ENCODE measurements around the gene PPP1R13L. TPM values are rescaled to one million over a fixed set of nuclear protein-coding genes. Genes with fewer than 3 reads are reported as not detected.

Gene PPP1R13L
- total RNA-seq, 1 donor from 2014 or later = 111 TPM

DNA sequence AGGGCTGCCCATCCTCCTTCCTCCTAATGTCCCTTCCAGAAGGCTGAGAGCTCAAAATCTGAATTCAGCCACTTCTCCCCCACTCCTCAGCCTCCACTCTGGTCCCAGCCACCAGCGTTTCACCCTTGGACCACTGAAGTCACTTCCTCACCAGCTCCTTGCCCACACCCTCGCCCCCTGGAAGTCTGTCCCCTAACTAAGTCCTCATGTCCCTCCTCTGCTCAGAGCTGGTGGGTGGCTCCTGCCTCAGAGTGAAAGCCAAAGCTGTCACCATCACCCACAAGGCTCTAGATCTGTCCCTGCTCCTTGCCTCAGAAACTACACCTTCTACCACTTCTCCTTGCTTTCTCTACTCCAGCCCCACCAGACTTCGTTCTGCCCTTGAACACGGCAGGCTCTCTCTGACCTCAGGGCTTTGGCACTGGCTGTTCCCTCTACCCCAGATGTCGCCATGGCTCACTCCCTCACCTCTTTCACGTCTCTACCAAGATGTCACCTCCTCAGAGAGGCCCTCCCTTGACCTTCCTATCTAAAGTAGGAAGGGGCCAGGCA is 17.2 kb upstream of the PPP1R13L start:
- Histone ChIP-seq H3K9me3 (no peaks in the 10 kb centered on the region), H3K4me1 (peaks cover 20% of the 10 kb centered on the region), H3K27me3 (no peaks in the 10 kb centered on the region), H3K36me3 (peaks cover 0 to 21% of the 10 kb centered on the region in 2 donors), H3K27ac (no peak overlapping the region), H3K4me3 (no peak overlapping the region)
- DNase-seq (ENCODE audit: extremely low spot score in 2 of 2) = no peak
- TF ChIP-seq, protein P1, sequence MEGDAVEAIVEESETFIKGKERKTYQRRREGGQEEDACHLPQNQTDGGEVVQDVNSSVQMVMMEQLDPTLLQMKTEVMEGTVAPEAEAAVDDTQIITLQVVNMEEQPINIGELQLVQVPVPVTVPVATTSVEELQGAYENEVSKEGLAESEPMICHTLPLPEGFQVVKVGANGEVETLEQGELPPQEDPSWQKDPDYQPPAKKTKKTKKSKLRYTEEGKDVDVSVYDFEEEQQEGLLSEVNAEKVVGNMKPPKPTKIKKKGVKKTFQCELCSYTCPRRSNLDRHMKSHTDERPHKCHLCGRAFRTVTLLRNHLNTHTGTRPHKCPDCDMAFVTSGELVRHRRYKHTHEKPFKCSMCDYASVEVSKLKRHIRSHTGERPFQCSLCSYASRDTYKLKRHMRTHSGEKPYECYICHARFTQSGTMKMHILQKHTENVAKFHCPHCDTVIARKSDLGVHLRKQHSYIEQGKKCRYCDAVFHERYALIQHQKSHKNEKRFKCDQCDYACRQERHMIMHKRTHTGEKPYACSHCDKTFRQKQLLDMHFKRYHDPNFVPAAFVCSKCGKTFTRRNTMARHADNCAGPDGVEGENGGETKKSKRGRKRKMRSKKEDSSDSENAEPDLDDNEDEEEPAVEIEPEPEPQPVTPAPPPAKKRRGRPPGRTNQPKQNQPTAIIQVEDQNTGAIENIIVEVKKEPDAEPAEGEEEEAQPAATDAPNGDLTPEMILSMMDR (IDR thresholded peaks at IDR 0.05) = no peak
- TF ChIP-seq POLR2AphosphoS5 (IDR thresholded peaks at IDR 0.05; ENCODE audit: insufficient read depth in 1 of 2, low read depth in 1 of 2) = no peak
- no peak for TF ChIP-seq POLR2A (IDR thresholded peaks at IDR 0.05)
- intact Hi-C loops (cut with DNase I) = no loop called here

DNA sequence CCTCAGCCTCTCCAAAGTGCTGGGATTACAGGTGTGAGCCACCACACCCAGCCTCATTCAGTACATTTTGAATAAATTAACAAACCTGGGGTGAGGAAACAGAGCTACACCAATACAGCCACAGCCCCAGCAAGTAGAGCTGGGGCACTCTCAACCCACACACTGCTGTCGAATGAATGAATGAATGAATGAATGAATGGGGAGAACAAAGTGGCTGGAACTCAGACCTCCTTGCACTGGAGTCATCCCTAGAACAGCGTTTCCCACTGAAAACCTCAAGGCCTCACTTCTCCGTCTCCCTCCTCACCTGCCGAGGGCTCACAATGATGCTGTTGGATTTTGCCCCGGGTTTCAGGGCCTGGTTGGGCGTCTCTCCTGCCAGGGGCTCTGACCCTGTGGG is 16.0 kb upstream of the PPP1R13L start:
- peaks cover 19% of the 10 kb centered on the region for H3K4me1 ChIP-seq
- TF ChIP-seq POLR2A (IDR thresholded peaks at IDR 0.05) (no peak), POLR2AphosphoS5 (IDR thresholded peaks at IDR 0.05; ENCODE audit: insufficient read depth in 1 of 2, low read depth in 1 of 2) (no peak)
- TF ChIP-seq, protein P1 (IDR thresholded peaks at IDR 0.05) = no peak
- H3K27me3 ChIP-seq = no peaks in the 10 kb centered on the region
- DNase-seq (ENCODE audit: extremely low spot score in 2 of 2) = no peak
- no peak overlapping the region for H3K27ac ChIP-seq
- intact Hi-C loops (cut with DNase I) = no loop called here
- H3K4me3 ChIP-seq = no peak overlapping the region
- no peaks in the 10 kb centered on the region for H3K9me3 ChIP-seq
- peaks cover 0 to 31% of the 10 kb centered on the region in 2 donors for H3K36me3 ChIP-seq

DNA sequence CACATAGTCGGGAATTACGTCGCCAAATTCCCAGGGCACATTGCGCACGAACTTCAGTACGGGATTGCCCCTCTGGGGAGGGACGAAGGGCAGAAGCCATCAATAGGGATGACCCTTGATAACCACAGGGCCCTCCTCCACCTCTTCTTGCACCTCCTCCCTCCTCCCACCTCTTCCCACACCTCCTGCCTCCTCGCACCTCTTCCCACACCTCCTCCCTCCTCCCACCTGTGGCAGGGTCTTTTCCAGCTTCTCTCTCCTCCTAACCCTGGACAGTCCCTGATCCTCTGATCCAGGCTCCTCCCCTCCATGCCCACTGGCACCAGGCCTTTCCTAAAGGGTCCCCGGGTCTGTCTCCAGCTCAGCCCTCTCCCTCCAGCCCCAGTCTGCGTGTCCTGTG is 15.5 kb upstream of the PPP1R13L start:
- DNase-seq (ENCODE audit: extremely low spot score in 2 of 2) = no peak
- intact Hi-C loops (cut with DNase I) = no loop called here
- Histone ChIP-seq H3K9me3 (no peaks in the 10 kb centered on the region), H3K4me3 (no peak overlapping the region), H3K36me3 (peaks cover 0 to 31% of the 10 kb centered on the region in 2 donors), H3K27ac (no peak overlapping the region), H3K27me3 (no peaks in the 10 kb centered on the region), H3K4me1 (peaks cover 19% of the 10 kb centered on the region)
- TF ChIP-seq, protein P1 (IDR thresholded peaks at IDR 0.05) = no peak
- no peak for TF ChIP-seq POLR2AphosphoS5 (IDR thresholded peaks at IDR 0.05; ENCODE audit: insufficient read depth in 1 of 2, low read depth in 1 of 2)
- no peak for TF ChIP-seq POLR2A (IDR thresholded peaks at IDR 0.05)

GRCh38 chr19:45419895-45420294 is 15.0 kb upstream of the PPP1R13L start:
- H3K36me3 ChIP-seq = peaks cover 0 to 31% of the 10 kb centered on the region in 2 donors
- intact Hi-C loops (cut with DNase I) = no loop called here
- H3K27me3 ChIP-seq = no peaks in the 10 kb centered on the region
- no peak for TF ChIP-seq POLR2AphosphoS5 (IDR thresholded peaks at IDR 0.05; ENCODE audit: insufficient read depth in 1 of 2, low read depth in 1 of 2)
- no peak overlapping the region for H3K4me3 ChIP-seq
- no peak overlapping the region for H3K27ac ChIP-seq
- H3K9me3 ChIP-seq = no peaks in the 10 kb centered on the region
- peaks cover 19% of the 10 kb centered on the region for H3K4me1 ChIP-seq
- DNase-seq (ENCODE audit: extremely low spot score in 2 of 2) = no peak

DNA sequence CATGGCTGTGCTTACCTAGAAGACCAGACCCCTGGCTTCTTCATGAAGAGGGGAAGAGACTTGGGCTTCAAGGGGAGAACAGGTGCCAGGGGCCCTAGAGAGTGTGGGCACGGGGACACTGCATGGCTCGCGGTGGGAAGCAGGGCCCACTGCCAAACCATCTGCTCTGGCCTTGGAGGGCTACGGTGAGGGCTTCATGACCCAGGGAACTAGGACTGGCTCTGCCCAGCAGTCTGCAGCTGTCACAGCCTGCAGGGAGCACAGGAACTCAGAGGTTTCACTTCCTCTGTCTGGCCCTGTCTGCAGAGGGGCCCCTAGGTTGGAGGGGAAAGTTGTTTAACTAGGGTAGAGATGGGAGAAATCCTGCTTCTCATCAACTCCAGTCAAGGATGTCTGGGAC is 14.5 kb upstream of the PPP1R13L start:
- Histone ChIP-seq H3K27ac (no peak overlapping the region), H3K9me3 (no peaks in the 10 kb centered on the region), H3K4me1 (peaks cover 16% of the 10 kb centered on the region), H3K27me3 (no peaks in the 10 kb centered on the region), H3K36me3 (peaks cover 0 to 36% of the 10 kb centered on the region in 2 donors), H3K4me3 (no peak overlapping the region)
- DNase-seq (ENCODE audit: extremely low spot score in 2 of 2) = no peak
- TF ChIP-seq POLR2A (IDR thresholded peaks at IDR 0.05) = no peak
- intact Hi-C loops (cut with DNase I) = no loop called here

DNA sequence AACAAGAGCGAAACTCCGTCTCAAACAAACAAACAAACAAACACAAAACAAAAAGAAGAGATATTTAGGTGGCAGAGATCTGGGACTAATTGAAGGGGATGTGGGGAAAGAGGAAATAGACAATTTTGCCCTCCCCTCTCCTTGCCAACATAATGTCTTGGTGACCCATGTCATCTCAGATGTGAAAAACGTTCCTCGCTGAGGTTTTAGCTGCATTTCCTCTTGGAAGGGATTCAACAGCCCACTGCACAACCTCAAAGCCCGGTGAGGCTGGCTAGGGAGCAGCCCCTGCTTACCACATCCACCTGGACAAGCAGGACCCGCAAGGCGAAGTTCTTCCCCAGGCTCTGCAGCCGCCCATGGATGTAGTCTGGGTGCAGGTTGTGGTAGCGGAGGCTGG is 13.9 kb upstream of the PPP1R13L start:
- TF ChIP-seq POLR2AphosphoS5 (IDR thresholded peaks at IDR 0.05; ENCODE audit: insufficient read depth in 1 of 2, low read depth in 1 of 2) (no peak), POLR2A (IDR thresholded peaks at IDR 0.05) (no peak)
- TF ChIP-seq, protein P1 (IDR thresholded peaks at IDR 0.05) = no peak
- Histone ChIP-seq H3K36me3 (peaks cover 0 to 42% of the 10 kb centered on the region in 2 donors), H3K4me3 (no peak overlapping the region), H3K4me1 (peaks cover 10% of the 10 kb centered on the region), H3K9me3 (no peaks in the 10 kb centered on the region), H3K27ac (no peak overlapping the region), H3K27me3 (no peaks in the 10 kb centered on the region)
- no peak for DNase-seq (ENCODE audit: extremely low spot score in 2 of 2)
- intact Hi-C loops (cut with DNase I) = no loop called here

All from vagina (tissue), 2 donors.